Hepatocyte (in vitro differentiated cells): Measurements from ENCODE around the gene RUNDC3A. TPM values are rescaled to one million over a fixed set of nuclear protein-coding genes. Genes with fewer than 3 reads are reported as not detected.

Experiments
- DNase-seq: peaks from one replicate; pipeline ENCODE4 v3.0.0-alpha.2; 2016; ENCODE audit warnings: low spot score
- H2AFZ ChIP-seq: fragments of 200-600 bp; sonication (generic); 2 replicates; pipeline ENCODE4 v1.6.0; 2016; ENCODE audit warnings: antibody characterized with exemption, mild to moderate bottlenecking
- H3K27ac ChIP-seq: fragments of 200-600 bp; sonication (generic); 2 replicates; pipeline ENCODE4 v1.5.1; 2016; ENCODE audit warnings: mild to moderate bottlenecking
- H3K27me3 ChIP-seq: fragments of 200-600 bp; sonication (generic); 2 replicates; pipeline ENCODE4 v1.6.1; 2016
- H3K36me3 ChIP-seq: fragments of 200-600 bp; sonication (generic); replicated peaks from 2 replicates; pipeline ENCODE4 v1.5.1; 2016; ENCODE audit warnings: low read depth; ENCODE audit not compliant: insufficient read depth
- H3K4me1 ChIP-seq: fragments of 200-600 bp; sonication (generic); 2 replicates; pipeline ENCODE4 v1.5.1; 2016; ENCODE audit warnings: mild to moderate bottlenecking, moderate library complexity; ENCODE audit not compliant: insufficient read depth
- H3K4me2 ChIP-seq: fragments of 200-600 bp; sonication (generic); 2 replicates; pipeline ENCODE4 v1.6.0; 2016
- H3K4me3 ChIP-seq: fragments of 200-600 bp; sonication (generic); 2 replicates; pipeline ENCODE4 v1.5.1; 2016; ENCODE audit warnings: mild to moderate bottlenecking
- H3K79me2 ChIP-seq: fragments of 200-600 bp; sonication (generic); 2 replicates; pipeline ENCODE4 v1.6.0; 2017; ENCODE audit warnings: mild to moderate bottlenecking
- H3K9me2 ChIP-seq: fragments of 200-600 bp; sonication (generic); replicated peaks from 2 replicates; pipeline ENCODE4 v1.6.0; 2017; ENCODE audit warnings: mild to moderate bottlenecking; ENCODE audit not compliant: insufficient read depth
- H3K9me3 ChIP-seq: fragments of 200-600 bp; sonication (generic); 2 replicates; pipeline ENCODE4 v1.5.1; 2016; ENCODE audit warnings: low read depth, mild to moderate bottlenecking
- H4K20me1 ChIP-seq: fragments of 200-600 bp; sonication (generic); 2 replicates; pipeline ENCODE4 v1.6.0; 2016; ENCODE audit warnings: mild to moderate bottlenecking; ENCODE audit not compliant: insufficient read depth, poor library complexity, severe bottlenecking
- EZH2 ChIP-seq: fragments of 200-600 bp; sonication (generic); IDR thresholded peaks from 2 replicates; pipeline ENCODE4 v1.6.1; 2016; ENCODE audit warnings: antibody characterized with exemption, mild to moderate bottlenecking, borderline replicate concordance
- EZH2phosphoT487 ChIP-seq: fragments of 200-600 bp; sonication (generic); IDR thresholded peaks from one replicate; pipeline ENCODE4 v1.6.1; 2018; ENCODE audit warnings: antibody characterized with exemption, mild to moderate bottlenecking, low read depth, moderate library complexity; ENCODE audit not compliant: unreplicated experiment, severe bottlenecking
- WGBS: methylation state at CpG from one replicate; pipeline ENCODE4 v1.1.6; 2016; ENCODE audit warnings: low lambda C conversion rate; ENCODE audit errors: missing lambda C conversion rate; 5-methylcytosine and 5-hydroxymethylcytosine counted together
- polyA plus RNA-seq: library from polyadenylated mRNA; unstranded; fragments of >200 nt; fragmentation: Nextera tagmentation; extraction: Ambion mirVana; gene quantifications from 2 replicates; pipeline ENCODE4 v1.2.1, GENCODE V29; 2016
- total RNA-seq: library from RNA; depleted of rRNA; stranded (reverse); fragments of >200 nt; gene quantifications from 2 replicates; pipeline ENCODE4 v1.2.3, GENCODE V29; 2014
- TF ChIP-seq, protein P1 (sequence below): fragments of 200-600 bp; sonication (generic); IDR thresholded peaks from 2 replicates; pipeline ENCODE4 v1.5.1; 2016; ENCODE audit warnings: antibody characterized with exemption, mild to moderate bottlenecking; ENCODE audit not compliant: poor library complexity

The RUNDC3A gene
- total and polyA plus RNA-seq, 2 experiments from 2014 or later: 0.40 to 2.1 TPM

DNA sequence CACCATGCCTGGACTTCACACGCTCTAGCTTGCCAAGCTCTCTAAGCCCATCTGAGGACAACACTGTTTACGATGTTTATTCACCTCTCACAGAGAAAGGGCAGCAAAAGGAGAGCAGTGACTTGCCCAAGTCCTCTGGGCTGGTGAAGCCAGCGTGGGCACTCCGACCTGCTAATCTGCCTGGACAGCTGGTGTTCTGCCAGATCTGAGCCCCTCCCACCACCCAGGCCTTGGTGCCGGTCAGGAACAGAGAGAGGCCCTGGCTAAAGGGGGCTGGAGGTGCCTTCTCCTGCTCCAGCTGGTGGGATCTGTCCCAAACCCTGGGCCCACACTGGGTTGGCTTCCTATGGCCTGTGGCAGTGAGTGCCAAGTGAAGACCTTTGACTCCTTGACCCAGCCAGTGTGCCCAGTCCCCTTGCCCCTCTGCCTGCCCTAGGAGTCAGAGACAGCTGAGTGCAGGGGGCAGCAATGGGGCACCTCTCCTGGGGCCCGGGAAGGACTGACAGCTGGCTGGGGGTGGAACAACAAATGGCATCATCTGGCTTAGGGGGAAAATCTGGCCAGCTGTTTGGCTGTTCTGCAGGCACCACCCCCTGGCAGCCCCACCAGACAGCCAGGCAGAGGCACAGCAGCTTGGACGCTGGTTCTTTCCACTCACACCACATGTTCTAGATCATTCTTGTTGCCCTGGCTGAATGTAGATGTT, 38.7 kb upstream of the RUNDC3A start:
- no peak for DNase-seq
- Histone ChIP-seq H3K79me2 (no peaks in the 10 kb centered on the region), H3K27me3 (no peaks in the 10 kb centered on the region), H3K4me3 (no peak overlapping the region), H4K20me1 (no peaks in the 10 kb centered on the region), H2AFZ (no peak overlapping the region), H3K4me2 (no peak overlapping the region), H3K36me3 (no peaks in the 10 kb centered on the region), H3K9me3 (no peaks in the 10 kb centered on the region), H3K27ac (no peak overlapping the region), H3K4me1 (no peaks in the 10 kb centered on the region), H3K9me2 (no peaks in the 10 kb centered on the region)
- TF ChIP-seq, protein P1, sequence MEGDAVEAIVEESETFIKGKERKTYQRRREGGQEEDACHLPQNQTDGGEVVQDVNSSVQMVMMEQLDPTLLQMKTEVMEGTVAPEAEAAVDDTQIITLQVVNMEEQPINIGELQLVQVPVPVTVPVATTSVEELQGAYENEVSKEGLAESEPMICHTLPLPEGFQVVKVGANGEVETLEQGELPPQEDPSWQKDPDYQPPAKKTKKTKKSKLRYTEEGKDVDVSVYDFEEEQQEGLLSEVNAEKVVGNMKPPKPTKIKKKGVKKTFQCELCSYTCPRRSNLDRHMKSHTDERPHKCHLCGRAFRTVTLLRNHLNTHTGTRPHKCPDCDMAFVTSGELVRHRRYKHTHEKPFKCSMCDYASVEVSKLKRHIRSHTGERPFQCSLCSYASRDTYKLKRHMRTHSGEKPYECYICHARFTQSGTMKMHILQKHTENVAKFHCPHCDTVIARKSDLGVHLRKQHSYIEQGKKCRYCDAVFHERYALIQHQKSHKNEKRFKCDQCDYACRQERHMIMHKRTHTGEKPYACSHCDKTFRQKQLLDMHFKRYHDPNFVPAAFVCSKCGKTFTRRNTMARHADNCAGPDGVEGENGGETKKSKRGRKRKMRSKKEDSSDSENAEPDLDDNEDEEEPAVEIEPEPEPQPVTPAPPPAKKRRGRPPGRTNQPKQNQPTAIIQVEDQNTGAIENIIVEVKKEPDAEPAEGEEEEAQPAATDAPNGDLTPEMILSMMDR: no peak
- TF ChIP-seq EZH2phosphoT487: no peak
- WGBS: 72% methylated on average over 7 of the region's 7 CpGs

DNA sequence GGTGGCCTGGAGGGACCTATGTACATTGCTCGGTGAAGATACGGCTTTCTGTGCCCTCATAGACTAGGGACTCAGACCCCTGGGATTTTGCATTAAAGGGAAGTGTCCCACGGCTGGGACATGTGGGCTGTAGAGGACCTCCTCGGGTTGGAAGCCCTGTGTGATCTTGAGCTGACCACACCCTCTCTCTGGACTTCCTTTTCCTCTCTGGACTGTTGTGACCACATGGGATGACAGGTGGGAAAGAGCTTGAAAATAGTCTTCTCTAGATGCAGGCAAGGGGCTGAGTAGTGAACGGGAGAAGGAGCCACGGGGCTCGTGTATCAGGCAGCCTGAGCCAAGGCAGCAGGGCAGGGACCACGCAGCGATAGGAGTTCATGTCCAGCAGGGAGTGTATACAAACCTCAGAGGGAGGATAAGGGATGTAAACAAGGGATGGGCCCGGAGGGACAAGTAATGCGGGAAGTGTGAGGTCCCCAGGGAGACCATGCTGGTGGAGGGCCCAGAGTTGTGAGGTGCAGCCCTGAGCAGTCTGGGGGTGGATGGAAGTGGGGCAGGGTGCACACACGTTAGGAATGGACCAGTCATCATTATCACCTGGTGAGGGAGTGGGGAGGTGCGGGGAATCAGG, 36.0 kb upstream of the RUNDC3A start:
- Histone ChIP-seq H3K36me3 (no peaks in the 10 kb centered on the region), H3K27ac (no peak overlapping the region), H3K27me3 (no peaks in the 10 kb centered on the region), H4K20me1 (no peaks in the 10 kb centered on the region), H3K4me2 (no peak overlapping the region), H3K4me3 (no peak overlapping the region), H3K9me3 (no peaks in the 10 kb centered on the region), H3K9me2 (no peaks in the 10 kb centered on the region), H3K79me2 (no peaks in the 10 kb centered on the region), H2AFZ (no peak overlapping the region), H3K4me1 (no peaks in the 10 kb centered on the region)
- TF ChIP-seq, protein P1: no peak
- TF ChIP-seq EZH2: no peak
- TF ChIP-seq EZH2phosphoT487: no peak
- 52% methylated on average over 12 of the region's 13 CpGs for WGBS
- no peak for DNase-seq

DNA sequence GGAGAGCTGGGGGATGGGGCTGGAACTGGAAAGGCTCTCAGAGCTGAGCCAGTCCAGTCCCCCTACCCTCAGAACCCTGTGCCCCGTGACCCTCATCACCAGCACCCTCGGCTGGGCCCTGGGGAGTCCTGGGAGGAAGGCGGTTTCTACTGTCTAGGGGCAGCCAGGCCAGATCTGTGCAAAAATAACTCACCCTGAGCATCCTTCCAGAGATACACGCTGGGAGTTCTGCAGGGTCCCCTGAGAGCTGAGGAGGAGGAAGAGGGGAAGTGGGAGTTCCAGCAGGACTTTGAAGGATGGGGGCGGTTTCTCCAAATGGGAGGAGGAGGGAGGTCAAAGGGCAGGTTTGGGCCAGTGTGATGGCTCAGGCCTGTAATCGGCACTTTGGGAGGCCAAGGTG, 35.4 kb upstream of the RUNDC3A start:
- Histone ChIP-seq H2AFZ (no peak overlapping the region), H3K9me3 (no peaks in the 10 kb centered on the region), H3K79me2 (no peaks in the 10 kb centered on the region), H3K4me2 (no peak overlapping the region), H3K36me3 (no peaks in the 10 kb centered on the region), H3K9me2 (no peaks in the 10 kb centered on the region), H3K27me3 (no peaks in the 10 kb centered on the region), H4K20me1 (no peaks in the 10 kb centered on the region), H3K27ac (no peak overlapping the region), H3K4me1 (no peaks in the 10 kb centered on the region), H3K4me3 (no peak overlapping the region)
- DNase-seq: no peak
- 82% methylated on average over 6 of the region's 6 CpGs for WGBS
- TF ChIP-seq EZH2: no peak
- TF ChIP-seq, protein P1: no peak
- no peak for TF ChIP-seq EZH2phosphoT487
